22Rv1 (cell line): ENCODE data around the gene ZNF385D.
"Not testable (repeated sequence)": the region's sequence is repeated elsewhere in the genome, so short reads cannot be mapped to it uniquely, and the experiment has no call there.

ENCODE experiments used
- H3K27ac ChIP-seq: fragments of 450-650 bp; 2 replicates; pipeline ENCODE4 v1.5.1; 2017
- ZFX ChIP-seq: fragments of 450-650 bp; IDR thresholded peaks from 2 replicates; pipeline ENCODE4 v1.6.1; 2017; ENCODE audit warnings: antibody characterized with exemption, borderline replicate concordance
- TF ChIP-seq, protein P1 (sequence below): fragments of 450-650 bp; IDR thresholded peaks from 2 replicates; pipeline ENCODE4 v1.5.1; 2017; ENCODE audit warnings: mild to moderate bottlenecking

Gene ZNF385D

DNA sequence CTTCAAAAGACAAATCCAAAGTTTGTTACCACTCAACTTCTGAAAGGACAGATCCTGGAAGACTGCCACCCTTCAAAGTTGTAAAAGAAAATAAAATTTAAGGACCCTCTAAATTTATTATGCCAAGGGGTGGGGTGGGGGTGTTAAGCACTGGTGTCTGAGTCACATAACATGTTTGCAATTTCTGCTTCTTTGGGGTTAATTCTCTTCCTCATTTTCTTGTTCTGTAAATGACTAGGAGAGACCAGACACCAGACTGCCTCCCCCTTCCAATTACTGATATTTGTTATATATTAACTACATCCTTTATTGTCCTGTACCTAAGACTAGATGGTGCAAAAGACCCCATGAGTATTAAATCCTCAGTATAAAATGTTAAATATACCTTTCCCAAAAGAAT, 242.8 kb downstream of the ZNF385D start:
- no peak for TF ChIP-seq ZFX
- TF ChIP-seq, protein P1, sequence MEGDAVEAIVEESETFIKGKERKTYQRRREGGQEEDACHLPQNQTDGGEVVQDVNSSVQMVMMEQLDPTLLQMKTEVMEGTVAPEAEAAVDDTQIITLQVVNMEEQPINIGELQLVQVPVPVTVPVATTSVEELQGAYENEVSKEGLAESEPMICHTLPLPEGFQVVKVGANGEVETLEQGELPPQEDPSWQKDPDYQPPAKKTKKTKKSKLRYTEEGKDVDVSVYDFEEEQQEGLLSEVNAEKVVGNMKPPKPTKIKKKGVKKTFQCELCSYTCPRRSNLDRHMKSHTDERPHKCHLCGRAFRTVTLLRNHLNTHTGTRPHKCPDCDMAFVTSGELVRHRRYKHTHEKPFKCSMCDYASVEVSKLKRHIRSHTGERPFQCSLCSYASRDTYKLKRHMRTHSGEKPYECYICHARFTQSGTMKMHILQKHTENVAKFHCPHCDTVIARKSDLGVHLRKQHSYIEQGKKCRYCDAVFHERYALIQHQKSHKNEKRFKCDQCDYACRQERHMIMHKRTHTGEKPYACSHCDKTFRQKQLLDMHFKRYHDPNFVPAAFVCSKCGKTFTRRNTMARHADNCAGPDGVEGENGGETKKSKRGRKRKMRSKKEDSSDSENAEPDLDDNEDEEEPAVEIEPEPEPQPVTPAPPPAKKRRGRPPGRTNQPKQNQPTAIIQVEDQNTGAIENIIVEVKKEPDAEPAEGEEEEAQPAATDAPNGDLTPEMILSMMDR = no peak
- H3K27ac ChIP-seq = no peak overlapping the region

DNA sequence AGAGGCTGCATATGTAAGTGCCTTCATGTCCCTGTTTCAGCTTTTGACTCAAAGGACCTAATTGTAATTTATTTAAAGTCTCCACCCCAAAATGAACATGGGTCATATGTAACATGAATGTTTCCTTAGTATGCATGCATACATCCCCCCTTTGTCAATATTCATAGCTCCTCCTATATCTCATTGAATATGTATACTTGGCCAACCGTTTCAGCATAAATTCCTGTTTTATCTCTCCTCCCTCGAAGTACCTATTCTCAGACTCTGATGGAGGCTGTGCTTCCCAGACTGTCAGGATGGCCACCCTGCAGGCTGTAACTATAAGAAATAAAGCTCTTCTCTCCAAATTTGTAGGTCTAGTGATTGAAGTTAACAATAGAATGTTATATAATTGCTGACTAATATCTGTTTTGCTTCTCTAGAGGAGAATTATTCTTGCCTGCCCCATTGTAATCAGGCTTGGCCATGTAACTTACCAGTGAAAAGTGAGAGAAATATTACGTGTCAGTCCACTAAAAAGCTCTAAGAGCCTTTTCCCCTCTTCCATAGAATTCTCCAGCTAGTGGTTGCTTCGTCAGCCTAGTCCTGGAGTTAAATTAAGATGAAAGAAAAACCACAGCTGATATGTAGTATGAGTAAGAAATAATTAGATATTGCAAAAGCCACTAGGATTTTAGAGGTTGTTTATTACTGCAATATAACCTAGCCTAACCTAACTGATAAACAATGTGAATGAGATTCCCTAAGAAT, 245.1 kb downstream of the ZNF385D start:
- H3K27ac ChIP-seq = no peak overlapping the region
- TF ChIP-seq, protein P1 = no peak
- no peak for TF ChIP-seq ZFX

DNA sequence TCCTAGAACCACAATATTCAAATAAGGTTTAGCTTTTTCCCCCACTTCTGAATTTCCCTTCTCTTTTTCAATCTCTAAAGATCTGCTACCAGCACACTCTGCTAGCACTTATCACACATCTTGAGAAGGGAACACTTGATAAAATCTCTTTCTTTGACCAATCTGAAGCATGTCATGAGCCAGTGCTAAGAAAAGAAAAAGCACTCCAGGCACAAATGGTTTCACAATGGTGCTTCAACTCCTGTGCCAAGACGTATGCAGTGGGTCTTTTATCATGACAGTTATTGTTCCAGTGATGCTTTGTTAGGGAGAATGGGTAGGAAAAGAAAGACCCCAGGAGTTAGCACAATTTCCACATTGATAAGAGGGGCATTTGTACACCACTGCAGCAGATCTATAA, 248.4 kb downstream of the ZNF385D start:
- no peak overlapping the region for H3K27ac ChIP-seq
- TF ChIP-seq, protein P1 = no peak
- no peak for TF ChIP-seq ZFX

DNA sequence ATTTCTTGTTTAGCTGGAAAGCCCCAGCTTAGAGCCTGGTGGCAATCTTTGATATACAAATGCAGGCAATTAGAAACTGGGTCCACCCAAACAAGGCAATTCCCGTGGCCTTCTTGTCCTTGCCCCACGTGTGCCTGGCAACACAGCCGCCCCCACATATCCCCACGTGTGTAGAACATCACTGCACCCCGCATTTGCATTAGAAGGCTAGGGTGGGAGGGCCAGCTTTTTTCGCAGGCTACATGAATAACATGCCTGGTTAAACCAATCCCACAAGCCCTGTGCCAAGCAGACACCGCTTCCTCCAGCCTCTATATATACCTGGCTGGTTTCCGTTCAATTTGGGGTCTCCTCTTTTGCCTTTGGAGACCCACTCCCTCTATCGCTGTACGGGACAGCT, 250.2 kb downstream of the ZNF385D start:
- H3K27ac ChIP-seq = no peak overlapping the region
- TF ChIP-seq, protein P1 = no peak
- no peak for TF ChIP-seq ZFX

DNA sequence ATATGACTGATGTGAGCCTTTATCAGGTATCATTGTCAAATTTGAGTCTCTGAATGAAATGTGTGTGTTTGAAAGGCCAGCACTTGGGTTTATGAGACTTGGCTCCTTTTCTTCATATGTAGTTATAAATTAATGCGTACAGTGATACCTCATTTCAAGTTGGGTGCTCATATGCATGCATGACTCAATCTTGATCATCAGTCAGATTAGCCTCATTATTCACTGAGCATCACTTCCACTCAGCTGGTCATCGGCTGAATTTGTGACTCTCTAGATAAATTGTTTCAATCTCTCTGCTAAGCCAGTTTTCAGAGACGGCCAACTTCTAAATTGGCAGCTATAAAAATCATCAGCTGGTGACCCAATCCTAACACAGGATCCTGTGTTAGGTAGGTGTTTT, 260.3 kb downstream of the ZNF385D start:
- H3K27ac ChIP-seq = not testable (repeated sequence)

DNA sequence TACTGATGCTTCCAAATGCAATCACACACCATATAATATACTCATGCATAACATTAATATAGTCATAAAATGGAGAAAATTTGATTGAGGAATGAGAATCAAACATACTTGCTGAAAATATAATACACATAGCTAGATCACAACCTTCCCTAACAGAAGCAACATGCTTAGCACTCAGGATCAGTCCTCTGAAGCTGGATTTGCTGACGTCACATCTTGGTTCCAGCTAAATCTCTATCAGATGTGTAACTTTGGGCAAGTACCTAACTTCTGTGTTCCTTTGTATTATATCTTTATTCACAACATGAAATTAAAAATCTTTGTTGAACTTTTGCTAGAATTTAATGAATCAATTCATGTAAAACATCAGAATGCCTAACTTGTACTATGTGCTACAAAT, 263.5 kb downstream of the ZNF385D start:
- no peak overlapping the region for H3K27ac ChIP-seq
- TF ChIP-seq, protein P1 = no peak
- TF ChIP-seq ZFX = no peak

DNA sequence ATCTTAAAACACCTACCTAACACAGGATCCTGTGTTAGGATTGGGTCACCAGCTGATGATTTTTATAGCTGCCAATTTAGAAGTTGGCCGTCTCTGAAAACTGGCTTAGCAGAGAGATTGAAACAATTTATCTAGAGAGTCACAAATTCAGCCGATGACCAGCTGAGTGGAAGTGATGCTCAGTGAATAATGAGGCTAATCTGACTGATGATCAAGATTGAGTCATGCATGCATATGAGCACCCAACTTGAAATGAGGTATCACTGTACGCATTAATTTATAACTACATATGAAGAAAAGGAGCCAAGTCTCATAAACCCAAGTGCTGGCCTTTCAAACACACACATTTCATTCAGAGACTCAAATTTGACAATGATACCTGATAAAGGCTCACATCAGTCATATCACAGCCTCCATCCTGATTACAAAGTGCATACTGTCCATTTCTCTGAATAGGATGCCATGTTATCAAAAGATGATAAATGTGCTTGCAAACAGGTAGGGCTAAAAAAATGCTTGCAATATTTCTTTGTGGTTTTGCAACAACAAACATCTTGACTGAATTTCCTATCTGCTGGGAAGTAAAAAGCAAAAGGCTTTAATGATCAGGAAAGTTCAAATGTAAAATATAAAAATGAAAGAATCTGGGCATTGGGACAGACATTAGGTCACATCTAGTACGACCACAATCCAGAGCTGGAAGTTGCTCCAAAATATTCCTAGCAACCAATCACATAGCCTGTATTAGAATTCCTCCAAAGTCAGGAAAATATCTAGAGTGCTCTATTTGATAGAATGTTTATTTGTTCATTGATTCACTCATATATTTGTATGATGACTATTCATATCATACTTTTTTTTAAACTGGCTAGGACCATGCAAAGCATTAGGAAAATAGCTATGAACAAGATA, 264.7 kb downstream of the ZNF385D start:
- H3K27ac ChIP-seq = not testable (repeated sequence)

DNA sequence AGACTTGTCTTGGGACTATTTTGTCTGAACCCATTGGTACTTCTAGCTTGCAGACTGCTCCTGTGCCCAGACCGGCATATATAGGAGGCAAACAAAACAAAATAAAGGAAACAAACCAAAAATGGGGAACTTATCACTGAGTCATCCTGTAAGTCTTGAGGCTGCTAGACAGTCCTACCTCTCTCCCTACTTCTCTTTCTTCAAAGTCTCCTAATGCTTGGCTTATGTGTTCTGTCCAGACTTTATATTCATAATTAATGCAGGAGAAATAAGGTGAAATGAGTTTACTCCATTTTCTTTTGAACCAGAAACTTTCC, 266.2 kb downstream of the ZNF385D start:
- no peak overlapping the region for H3K27ac ChIP-seq

More for the DNA sequence above, 266.2 kb downstream of the ZNF385D start:
- TF ChIP-seq, protein P1 = no peak
- no peak for TF ChIP-seq ZFX
